ENCODE measurements around the gene FLYWCH2.
"Not testable (repeated sequence)": the region's sequence is repeated elsewhere in the genome, so short reads cannot be mapped to it uniquely, and the experiment has no call there.

The FLYWCH2 gene

GRCh38 chr16:2912330-2913199 lies 29.6 kb downstream of the FLYWCH2 start:
- no peak for DNase-seq (ENCODE audit: extremely low read depth in 1 of 2, low read depth in 1 of 2)

GRCh38 chr16:2913603-2914002 lies 30.6 kb downstream of the FLYWCH2 start:
- DNase-seq (ENCODE audit: extremely low read depth in 1 of 2, low read depth in 1 of 2) = no peak

GRCh38 chr16:2914233-2914632 lies 31.2 kb downstream of the FLYWCH2 start:
- DNase-seq (ENCODE audit: extremely low read depth in 1 of 2, low read depth in 1 of 2) = no peak

- no peak for DNase-seq (ENCODE audit: extremely low read depth in 1 of 2, low read depth in 1 of 2)
Observed at GRCh38 chr16:2915196-2915929, 32.3 kb downstream of the FLYWCH2 start.

DNA sequence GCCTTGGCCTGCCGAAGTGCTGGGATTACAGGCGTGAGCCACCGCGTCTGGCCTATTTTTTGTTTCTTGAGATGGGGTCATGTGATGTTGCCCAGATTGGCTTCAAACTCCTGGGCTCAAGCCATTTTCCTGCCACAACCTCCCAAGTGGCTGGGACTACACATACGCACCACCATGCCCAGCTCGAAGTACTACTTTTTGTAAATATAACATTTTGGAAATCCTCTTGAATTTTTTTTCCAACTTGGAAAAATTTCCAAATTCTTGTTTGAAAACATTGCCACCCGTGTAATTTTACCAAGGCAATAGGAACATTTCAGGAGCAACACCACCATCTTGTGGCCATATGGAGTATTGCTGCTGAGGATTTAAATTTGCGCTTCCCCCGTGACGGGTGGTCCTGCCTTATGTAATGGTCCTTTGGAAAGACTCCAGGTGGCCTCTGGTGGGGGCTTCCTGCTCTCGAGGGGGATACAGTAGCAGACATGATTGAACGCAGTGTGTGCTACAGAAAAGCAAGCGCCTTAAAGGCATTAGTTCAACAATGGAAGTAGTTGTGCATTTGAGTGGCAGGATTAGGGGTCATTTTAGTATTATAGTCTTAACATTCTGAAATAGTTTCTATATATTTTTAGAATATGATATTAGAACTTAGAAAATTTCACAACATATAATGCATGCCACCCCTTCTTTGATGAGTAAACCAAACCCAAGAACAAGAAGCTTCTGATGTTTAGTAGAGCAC lies 36.7 kb downstream of the FLYWCH2 start:
- no peak for DNase-seq (ENCODE audit: extremely low read depth in 1 of 2, low read depth in 1 of 2)

DNA sequence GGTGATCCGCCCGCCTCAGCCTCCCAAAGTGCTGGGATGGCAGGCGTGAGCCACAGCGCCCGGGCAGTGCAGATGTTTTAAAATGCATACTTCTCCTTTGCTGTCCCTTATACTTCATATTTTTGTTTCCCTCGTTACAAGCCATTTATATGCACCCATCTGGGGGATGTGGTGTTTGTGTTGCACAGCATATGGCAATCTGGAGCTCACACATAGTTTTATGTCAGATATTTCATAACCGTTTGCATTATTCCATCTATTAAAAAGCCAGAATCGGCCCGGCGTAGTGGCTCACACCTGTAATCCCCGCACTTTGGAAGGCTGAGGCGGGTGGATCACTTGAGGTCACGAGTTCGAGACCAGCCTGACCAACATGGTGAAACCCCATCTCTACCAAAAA lies 40.5 kb downstream of the FLYWCH2 start:
- DNase-seq (ENCODE audit: extremely low read depth in 1 of 2, low read depth in 1 of 2) = no peak

DNA sequence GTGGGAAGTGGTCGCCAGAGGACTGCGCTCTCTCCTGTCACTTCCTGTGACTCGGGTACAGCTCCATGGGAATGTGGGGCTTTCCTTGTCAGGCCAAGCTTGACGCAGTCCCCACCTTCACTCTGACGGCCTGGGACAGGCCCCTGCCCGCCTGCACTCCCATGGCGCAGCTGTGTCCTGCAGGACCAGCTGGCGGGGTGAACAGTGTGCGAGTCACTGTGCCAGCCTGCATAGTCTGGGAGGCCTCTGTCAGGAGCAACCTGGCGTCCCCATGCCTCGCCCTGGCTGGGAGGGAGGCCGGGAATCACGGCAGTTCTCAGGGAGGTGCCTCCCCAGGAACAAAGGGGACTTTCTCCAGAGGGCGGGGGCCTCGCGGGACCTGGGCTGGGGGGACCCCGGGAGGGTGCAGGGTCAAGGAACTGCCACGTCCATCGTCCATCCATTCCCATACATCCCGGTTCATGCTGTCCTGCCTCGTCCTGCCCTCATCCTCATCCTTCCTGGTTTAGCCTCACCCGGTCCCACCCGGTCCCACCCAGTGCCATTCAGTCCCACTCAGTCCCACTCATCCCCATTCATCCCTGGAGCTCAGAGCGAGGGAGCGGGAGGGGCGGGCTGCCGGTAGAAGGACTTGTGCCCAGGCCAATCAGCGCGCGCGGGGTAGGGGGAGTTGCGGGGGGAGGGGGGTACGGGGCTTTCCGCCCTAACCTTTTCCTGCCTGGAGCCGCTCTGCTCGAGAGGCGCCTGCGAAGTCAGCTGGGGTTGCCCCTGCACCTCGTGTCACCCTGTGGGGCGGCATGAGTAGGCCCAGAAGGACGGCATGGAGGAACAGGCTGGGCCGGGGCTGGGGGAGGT lies 42.1 kb downstream of the FLYWCH2 start:
- no peak for DNase-seq (ENCODE audit: extremely low read depth in 1 of 2, low read depth in 1 of 2)

DNA sequence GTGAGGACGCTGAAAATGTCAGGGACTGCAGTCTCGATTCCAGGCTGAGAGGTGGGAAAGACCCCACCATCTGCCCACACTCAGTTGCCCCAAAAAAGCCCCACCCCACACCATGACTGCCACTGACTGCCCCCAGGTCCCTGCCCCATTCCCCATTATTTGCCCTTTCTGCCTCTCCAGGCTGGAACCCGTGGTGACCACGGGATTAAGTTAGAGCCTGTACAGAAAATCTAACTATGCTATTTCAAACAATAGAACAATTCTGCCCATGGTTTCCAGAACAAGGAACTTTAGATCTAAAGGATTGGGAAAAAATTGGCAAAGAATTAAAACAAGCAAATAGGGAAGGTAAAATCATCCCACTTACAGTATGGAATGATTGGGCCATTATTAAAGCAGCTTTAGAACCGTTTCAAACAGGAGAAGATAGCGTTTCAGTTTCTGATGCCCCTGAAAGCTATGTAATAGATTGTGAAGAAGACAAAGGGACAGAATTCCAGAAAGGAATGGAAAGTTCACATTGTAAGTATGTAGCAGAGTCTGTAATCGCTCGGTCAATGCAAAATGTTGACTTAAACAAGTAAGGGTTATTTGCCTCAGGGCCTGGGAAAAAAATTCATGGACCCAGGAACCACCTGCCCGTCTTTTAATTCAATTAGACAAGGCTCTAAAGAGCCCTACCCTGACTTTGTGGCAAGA lies 43.1 kb downstream of the FLYWCH2 start:
- DNase-seq (ENCODE audit: extremely low read depth in 1 of 2, low read depth in 1 of 2) = no peak

GRCh38 chr16:2926650-2926999 lies 43.6 kb downstream of the FLYWCH2 start:
- DNase-seq (ENCODE audit: extremely low read depth in 1 of 2, low read depth in 1 of 2) = no peak

DNA sequence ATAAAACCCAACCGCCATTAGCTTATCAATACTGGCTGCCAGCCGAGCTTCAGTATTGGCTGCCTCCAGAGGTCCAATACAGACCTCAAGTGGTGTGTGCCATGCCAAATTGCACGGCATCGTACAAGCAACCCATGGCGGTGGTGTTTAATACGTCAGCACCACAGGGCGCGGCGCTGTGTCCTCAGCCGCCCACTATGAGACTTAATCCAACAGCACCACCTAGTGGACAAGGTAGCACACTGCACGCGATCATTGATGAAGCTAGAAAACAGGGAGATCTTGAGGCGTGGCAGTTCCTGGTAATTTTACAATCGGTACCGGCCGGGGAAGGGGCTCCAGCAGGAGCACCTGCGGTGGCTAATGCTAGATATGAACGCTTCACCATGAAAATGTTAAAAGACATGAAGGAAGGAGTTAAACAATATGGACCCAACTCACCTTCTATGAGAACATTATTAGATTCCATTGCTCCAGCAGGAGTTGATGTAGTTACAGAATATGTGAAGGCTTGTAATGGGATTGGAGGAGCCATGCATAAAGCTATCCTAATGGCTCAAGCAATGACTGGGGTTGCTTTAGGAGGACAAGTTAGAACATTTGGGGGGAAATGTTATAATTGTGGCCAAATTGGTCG lies 44.1 kb downstream of the FLYWCH2 start:
- DNase-seq (ENCODE audit: extremely low read depth in 1 of 2, low read depth in 1 of 2) = peak; percentile 58 to 82

DNA sequence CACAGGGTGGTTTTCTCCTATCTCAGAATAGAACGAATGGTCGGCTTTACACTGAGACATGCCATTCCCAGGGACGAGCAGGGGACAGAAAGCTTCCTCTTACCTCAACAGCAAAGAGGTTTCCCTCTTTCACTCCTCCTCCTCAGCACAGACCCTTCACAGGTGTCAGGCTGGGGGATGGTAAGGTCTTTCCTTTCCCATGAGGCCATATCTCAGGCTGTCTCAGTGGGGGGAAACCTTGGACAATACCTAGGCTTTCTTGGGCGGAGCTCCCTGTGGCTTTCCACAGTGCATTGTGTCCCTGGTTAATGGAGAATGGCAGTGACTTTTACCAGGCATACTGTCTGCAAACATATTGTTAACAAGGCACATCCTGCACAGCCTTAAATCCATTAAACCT lies 45.1 kb downstream of the FLYWCH2 start:
- not testable (repeated sequence) for DNase-seq (ENCODE audit: extremely low read depth in 1 of 2, low read depth in 1 of 2)

DNA sequence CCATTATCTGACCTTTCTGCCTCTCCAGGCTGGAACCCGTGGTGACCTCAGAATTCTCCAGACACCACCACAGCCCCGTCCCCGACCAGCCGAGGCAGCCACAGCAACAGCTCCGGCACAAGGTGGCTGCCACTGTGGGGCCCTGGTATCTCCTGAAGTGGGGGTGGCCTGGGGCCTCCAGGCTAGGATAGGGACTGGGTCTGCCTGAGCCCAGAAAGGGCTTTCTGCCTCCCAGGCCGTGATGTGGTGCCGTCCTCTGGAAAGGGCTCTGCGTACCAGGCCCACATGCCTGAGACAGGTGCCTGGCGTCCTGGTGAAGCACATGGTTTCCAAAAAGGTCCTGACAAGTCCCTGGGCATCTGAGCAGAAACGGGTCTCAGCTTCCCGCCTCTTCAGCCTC lies 45.8 kb downstream of the FLYWCH2 start:
- DNase-seq (ENCODE audit: extremely low read depth in 1 of 2, low read depth in 1 of 2) = no peak

DNA sequence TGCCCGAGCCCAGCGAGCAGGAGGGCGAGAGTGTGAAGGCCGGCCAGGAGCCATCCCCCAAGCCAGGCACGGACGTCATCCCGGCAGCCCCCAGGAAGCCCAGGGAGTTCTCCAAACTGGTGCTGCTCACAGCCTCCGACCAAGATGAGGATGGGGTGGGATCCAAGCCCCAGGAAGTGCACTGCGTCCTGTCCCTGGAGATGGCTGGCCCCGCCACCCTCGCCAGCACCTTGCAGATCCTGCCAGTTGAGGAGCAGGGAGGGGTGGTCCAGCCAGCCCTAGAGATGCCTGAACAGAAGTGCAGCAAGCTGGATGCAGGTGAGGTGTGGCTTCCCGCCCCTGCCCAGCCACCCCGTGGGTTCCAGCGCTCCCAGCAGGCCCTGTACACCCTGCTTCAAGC lies 46.7 kb downstream of the FLYWCH2 start:
- no peak for DNase-seq (ENCODE audit: extremely low read depth in 1 of 2, low read depth in 1 of 2)

DNA sequence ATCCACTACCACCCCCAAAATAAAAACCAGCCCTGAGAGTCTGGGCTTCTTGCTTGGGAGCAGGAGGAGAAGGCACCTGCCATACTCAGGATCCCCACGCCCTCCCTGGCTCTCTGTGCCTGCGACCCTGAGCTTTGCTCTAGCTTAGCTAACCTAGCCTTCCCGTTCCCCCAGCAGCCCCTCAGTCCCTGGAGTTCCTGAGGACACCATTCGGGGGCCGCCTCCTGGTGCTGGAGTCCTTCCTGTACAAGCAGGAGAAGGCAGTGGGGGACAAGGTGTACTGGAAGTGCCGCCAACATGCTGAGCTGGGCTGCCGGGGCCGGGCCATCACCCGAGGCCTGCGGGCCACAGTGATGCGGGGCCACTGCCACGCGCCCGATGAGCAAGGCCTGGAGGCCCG lies 47.2 kb downstream of the FLYWCH2 start:
- no peak for DNase-seq (ENCODE audit: extremely low read depth in 1 of 2, low read depth in 1 of 2)

DNA sequence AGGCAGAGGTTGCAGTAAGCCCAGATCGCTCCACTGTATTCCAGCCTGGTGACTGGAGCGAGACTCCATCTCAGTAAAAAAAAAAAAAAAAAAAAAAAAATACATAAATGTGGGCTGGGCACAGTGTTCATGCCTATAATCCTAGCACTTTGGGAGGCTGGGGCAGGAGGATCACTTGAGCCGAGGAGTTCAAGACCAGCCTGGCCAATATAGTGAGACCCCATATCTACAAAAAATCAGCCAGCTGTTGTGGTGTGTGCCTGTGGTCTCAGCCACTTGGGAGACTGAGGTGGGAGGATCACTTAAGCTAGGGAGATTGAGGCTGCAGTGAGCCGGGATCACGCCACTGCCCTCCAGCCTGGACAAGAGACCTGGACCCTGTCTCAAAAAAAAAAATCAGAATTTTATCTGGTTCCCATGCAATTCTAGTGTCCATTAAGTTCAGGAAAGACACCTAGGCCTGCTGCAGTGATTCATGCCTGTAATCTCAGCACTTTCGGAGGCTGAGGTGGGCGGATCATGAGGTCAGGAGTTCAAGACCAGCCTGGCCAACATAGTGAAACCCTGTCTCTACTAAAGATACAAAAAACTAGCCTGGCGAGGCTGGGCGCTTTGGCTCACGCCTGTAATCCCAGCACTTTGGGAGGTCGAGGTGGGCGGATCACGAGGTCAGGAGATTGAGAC lies 48.4 kb downstream of the FLYWCH2 start:
- not testable (repeated sequence) for DNase-seq (ENCODE audit: extremely low read depth in 1 of 2, low read depth in 1 of 2)

- no peak for DNase-seq (ENCODE audit: extremely low read depth in 1 of 2, low read depth in 1 of 2)
Observed at GRCh38 chr16:2933136-2933535, 50.1 kb downstream of the FLYWCH2 start.

DNA sequence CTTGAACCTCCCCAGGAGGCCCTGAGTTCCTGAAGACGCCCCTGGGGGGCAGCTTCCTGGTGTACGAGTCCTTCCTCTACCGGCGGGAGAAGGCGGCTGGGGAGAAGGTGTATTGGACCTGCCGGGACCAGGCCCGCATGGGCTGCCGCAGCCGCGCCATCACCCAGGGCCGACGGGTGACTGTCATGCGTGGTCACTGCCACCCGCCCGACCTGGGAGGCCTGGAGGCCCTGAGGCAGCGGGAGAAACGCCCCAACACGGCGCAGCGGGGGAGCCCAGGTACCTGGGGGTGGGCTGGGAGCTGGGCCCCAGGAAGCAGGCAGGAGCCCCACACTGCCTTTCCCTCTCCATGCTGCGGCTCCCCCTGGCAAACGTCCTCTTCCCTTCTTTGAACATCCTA lies 50.7 kb downstream of the FLYWCH2 start:
- DNase-seq (ENCODE audit: extremely low read depth in 1 of 2, low read depth in 1 of 2) = no peak

- no peak for DNase-seq (ENCODE audit: extremely low read depth in 1 of 2, low read depth in 1 of 2)
Observed at GRCh38 chr16:2934450-2934849, 51.4 kb downstream of the FLYWCH2 start.

DNA sequence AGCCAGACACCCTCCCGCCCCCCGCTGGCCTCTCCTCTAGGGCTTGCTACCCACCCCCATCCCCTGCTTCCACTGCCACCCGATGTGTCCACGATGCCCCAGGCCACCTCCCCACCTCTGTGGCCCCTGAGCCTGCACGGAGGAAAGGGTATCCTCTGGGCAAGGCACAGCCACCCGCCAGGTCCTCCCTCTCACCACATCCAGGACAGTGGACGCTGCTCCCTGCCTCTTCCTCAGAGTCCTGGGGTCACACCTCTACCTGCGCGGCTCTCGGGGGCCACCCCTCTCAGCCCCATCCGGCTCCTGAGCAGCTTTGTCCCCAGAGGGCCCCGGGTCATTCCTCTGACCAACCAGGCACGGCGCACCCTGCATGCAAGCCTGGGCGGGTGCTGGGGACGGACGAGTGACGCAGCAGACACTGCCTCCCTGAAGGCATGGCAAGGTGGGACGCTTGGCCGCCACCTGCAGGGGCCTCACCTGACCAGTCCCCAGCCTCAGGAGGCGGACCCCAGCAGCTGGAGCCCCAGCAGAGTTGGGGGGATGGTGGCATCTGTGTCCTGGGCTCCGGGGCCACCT lies 53.5 kb downstream of the FLYWCH2 start:
- no peak for DNase-seq (ENCODE audit: extremely low read depth in 1 of 2, low read depth in 1 of 2)

Measured in stimulated activated CD8-positive, alpha-beta memory T cell treated with anti-CD3 and anti-CD28 coated beads, Interleukin-7, amount 100 ng/mL, for 48 hours (primary cell).